Ascending aorta (tissue), 2 donors: Measurements from ENCODE around the gene KDM3B. TPM values are rescaled to one million over a fixed set of nuclear protein-coding genes. Genes with fewer than 3 reads are reported as not detected.

ENCODE experiments used
- DNase-seq, 2 donors: peaks; one replicate each; pipeline ENCODE4 v3.0.0-alpha.2; 2019; ENCODE audit warnings: low spot score in 2 of 2
- H3K27ac ChIP-seq, 2 donors: fragments of 200-600 bp; sonication (generic); one replicate each; pipeline ENCODE4 v1.5.1; 2016 to 2017; ENCODE audit warnings: mild to moderate bottlenecking in 1 of 2
- H3K27me3 ChIP-seq: fragments of 200-600 bp; sonication (generic); one replicate; pipeline ENCODE4 v1.5.1; 2017
- H3K36me3 ChIP-seq, 2 donors: fragments of 200-600 bp; sonication (generic); one replicate each; pipeline ENCODE4 v1.5.1; 2016
- H3K4me1 ChIP-seq, 2 donors: fragments of 200-600 bp; sonication (generic); one replicate each; pipeline ENCODE4 v1.5.1; 2016 to 2017; ENCODE audit warnings: mild to moderate bottlenecking in 1 of 2
- H3K4me3 ChIP-seq, 2 donors: fragments of 200-600 bp; sonication (generic); one replicate each; pipeline ENCODE4 v1.5.1; 2016 to 2017; ENCODE audit warnings: mild to moderate bottlenecking in 1 of 2
- H3K9me3 ChIP-seq, 2 donors: fragments of 200-600 bp; sonication (generic); one replicate each; pipeline ENCODE4 v1.5.1; 2016
- CTCF ChIP-seq, 3 experiments: fragments of 200-600 bp in 2 of 3; fragments of 450-650 bp in 1 of 3; sonication (generic) in 2 of 3; IDR thresholded peaks; one replicate each; pipeline ENCODE4 v1.5.1; 2016 to 2019; ENCODE audit warnings: antibody characterized with exemption in 3 of 3, mild to moderate bottlenecking in 1 of 3, moderate library complexity in 1 of 3
- intact Hi-C: fragments of 100-400 bp; cut with DNase I; formaldehyde crosslinking; loops from one replicate; pipeline ENCODE4 v1.15.1; 2023
- total RNA-seq: library from RNA; depleted of rRNA; stranded (reverse); fragments of >200 nt; gene quantifications from one replicate; pipeline ENCODE4 v1.1.0, GENCODE V29; 2016

KDM3B gene
- total RNA-seq, 1 donor from 2014 or later, result 33.4 TPM

GRCh38 chr5:138435943-138436342, 83.5 kb downstream of the KDM3B start:
- Histone ChIP-seq H3K4me3 (no peak overlapping the region), H3K27me3 (no peaks in the 10 kb centered on the region), H3K27ac (no peak overlapping the region), H3K4me1 (peaks cover 5 to 16% of the 10 kb centered on the region in 2 donors), H3K36me3 (peaks cover 51 to 59% of the 10 kb centered on the region in 2 donors), H3K9me3 (no peaks in the 10 kb centered on the region)
- intact Hi-C loops, result no loop called here
- no peak for DNase-seq
- TF ChIP-seq CTCF (IDR thresholded peaks at IDR 0.05), result no peak

- peak overlapping the region in 1 of 2 donors; percentile 58 for H3K27ac ChIP-seq
- TF ChIP-seq CTCF (IDR thresholded peaks at IDR 0.05), result no peak
- H3K9me3 ChIP-seq, result no peaks in the 10 kb centered on the region
- peaks cover 5 to 16% of the 10 kb centered on the region in 2 donors for H3K4me1 ChIP-seq
- peak in 1 of 2 donors; percentile 55 for DNase-seq
- no peaks in the 10 kb centered on the region for H3K27me3 ChIP-seq
- H3K4me3 ChIP-seq, result peak overlapping the region; percentile 55 to 76
- intact Hi-C loops, result no loop called here
- peaks cover 29 to 37% of the 10 kb centered on the region in 2 donors for H3K36me3 ChIP-seq
These were observed 85.7 kb downstream of the KDM3B start for GRCh38 chr5:138438003-138438723.

- H3K36me3 ChIP-seq, result peaks cover 22 to 30% of the 10 kb centered on the region in 2 donors
- intact Hi-C loops, result no loop called here
- no peaks in the 10 kb centered on the region for H3K27me3 ChIP-seq
- H3K27ac ChIP-seq, result peak within 1 kb of the TSS; percentile 9 to 58
- no peaks in the 10 kb centered on the region for H3K9me3 ChIP-seq
- peak in 1 of 2 donors; percentile 71 for DNase-seq
- H3K4me3 ChIP-seq, result peak within 1 kb of the TSS; percentile 55 to 76
- H3K4me1 ChIP-seq, result peaks cover 5 to 16% of the 10 kb centered on the region in 2 donors
- no peak for TF ChIP-seq CTCF (IDR thresholded peaks at IDR 0.05)
These were observed 86.4 kb downstream of the KDM3B start, which contains the start of gene REEP2 for GRCh38 chr5:138438724-138439476. TSS of gene REEP2 (plus strand) at chr5:138439057. CDS start at chr5:138439209, 152 bp downstream.

- DNase-seq, result peak in 1 of 2 donors; percentile 61
- H3K27ac ChIP-seq, result peak overlapping the region; percentile 9 to 58
These were observed 87.1 kb downstream of the KDM3B start for GRCh38 chr5:138439477-138440158.

More at GRCh38 chr5:138439477-138440158, 87.1 kb downstream of the KDM3B start:
- no peak for TF ChIP-seq CTCF (IDR thresholded peaks at IDR 0.05)
- H3K9me3 ChIP-seq, result no peaks in the 10 kb centered on the region
- H3K4me1 ChIP-seq, result peaks cover 5 to 16% of the 10 kb centered on the region in 2 donors
- H3K4me3 ChIP-seq, result peak overlapping the region; percentile 55 to 76
- no peaks in the 10 kb centered on the region for H3K27me3 ChIP-seq
- peaks cover 15 to 23% of the 10 kb centered on the region in 2 donors for H3K36me3 ChIP-seq
- intact Hi-C loops, result no loop called here
